Endothelial cell (in vitro differentiated cells): Measurements from ENCODE around the gene BCCIP. TPM values are rescaled to one million over a fixed set of nuclear protein-coding genes. Genes with fewer than 3 reads are reported as not detected.

Experiments used
- DNase-seq: peaks from one replicate; pipeline ENCODE4 v3.0.0; 2021; ENCODE audit warnings: low spot score
- H3K27ac Mint-ChIP-seq: one replicate; pipeline ENCODE4 v1.8.0; 2021; ENCODE audit warnings: mixed read lengths, inconsistent platforms; ENCODE audit not compliant: unreplicated experiment
- H3K27me3 Mint-ChIP-seq: one replicate; pipeline ENCODE4 v1.8.0; 2021; ENCODE audit warnings: mild to moderate bottlenecking, moderate library complexity, mixed read lengths, inconsistent platforms; ENCODE audit not compliant: unreplicated experiment
- H3K36me3 Mint-ChIP-seq: one replicate; pipeline ENCODE4 v1.8.0; 2021; ENCODE audit warnings: mild to moderate bottlenecking, low read depth, mixed read lengths, inconsistent platforms; ENCODE audit not compliant: unreplicated experiment
- H3K4me1 Mint-ChIP-seq: one replicate; pipeline ENCODE4 v1.8.0; 2021; ENCODE audit warnings: mild to moderate bottlenecking, mixed read lengths, inconsistent platforms; ENCODE audit not compliant: unreplicated experiment
- H3K4me3 Mint-ChIP-seq: one replicate; pipeline ENCODE4 v1.8.0; 2021; ENCODE audit warnings: mild to moderate bottlenecking, mixed read lengths, inconsistent platforms; ENCODE audit not compliant: unreplicated experiment
- H3K9me3 Mint-ChIP-seq: one replicate; pipeline ENCODE4 v1.8.0; 2021; ENCODE audit warnings: mixed read lengths, inconsistent platforms; ENCODE audit not compliant: unreplicated experiment
- total RNA-seq: library from RNA; stranded (reverse); fragmentation: NEBNext Ultra II Directional; extraction: Animal tissue kit (Norgen Biotek cat#: 25700); gene quantifications from one replicate; pipeline ENCODE4 v1.2.1, GENCODE V29; 2021; ENCODE audit not compliant: unreplicated experiment
- TF ChIP-seq, protein P1 (sequence below): fragments of 200-600 bp; sonication (generic); IDR thresholded peaks from one replicate; pipeline ENCODE4 v1.5.0; 2021; ENCODE audit warnings: antibody characterized with exemption; ENCODE audit not compliant: unreplicated experiment

Gene BCCIP
- total RNA-seq, 1 donor from 2014 or later, result 39.4 TPM

DNA sequence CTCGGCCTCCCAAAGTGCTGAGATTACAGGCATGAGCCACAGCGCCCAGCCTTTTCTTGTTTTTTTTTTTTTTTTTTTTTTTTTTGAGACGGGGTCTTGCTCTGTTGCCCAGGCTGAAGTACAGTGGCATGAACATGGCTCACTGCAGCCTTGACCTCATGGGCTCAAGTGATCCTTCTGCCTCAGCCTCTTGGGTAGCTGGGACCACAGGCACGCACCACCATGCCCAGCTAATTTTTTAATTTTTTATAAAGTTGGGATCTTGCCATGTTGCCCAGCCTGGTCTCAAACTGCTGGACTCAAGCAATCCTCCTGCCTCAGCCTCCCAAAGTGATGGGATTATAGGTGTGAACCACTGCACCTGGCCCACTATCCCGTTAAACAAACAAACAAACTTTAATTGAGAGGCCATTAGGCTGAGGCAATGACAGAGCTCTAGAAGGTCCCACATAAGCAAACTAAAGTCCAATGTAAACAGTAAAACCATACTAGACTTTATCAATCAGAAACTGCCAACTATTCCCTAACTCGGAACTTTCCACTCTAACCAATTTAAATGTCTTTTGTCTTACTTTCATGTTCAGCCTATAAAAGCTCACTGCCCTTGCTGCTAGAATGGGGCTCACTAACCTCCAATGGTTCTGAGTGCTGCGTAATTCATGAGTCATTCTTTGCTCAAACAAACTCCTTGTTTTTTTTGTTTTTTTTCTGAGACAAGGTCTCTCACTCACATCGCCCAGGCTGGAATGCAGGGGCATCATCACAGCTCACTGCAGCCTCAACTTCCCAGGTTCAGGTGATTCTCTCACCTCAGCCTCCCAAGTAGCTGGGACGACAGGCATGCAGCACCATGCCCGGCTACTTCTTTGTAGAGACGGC lies 55.9 kb downstream of the BCCIP start:
- peak overlapping the region; percentile 51 for H3K4me3 Mint-ChIP-seq
- DNase-seq, result no peak

DNA sequence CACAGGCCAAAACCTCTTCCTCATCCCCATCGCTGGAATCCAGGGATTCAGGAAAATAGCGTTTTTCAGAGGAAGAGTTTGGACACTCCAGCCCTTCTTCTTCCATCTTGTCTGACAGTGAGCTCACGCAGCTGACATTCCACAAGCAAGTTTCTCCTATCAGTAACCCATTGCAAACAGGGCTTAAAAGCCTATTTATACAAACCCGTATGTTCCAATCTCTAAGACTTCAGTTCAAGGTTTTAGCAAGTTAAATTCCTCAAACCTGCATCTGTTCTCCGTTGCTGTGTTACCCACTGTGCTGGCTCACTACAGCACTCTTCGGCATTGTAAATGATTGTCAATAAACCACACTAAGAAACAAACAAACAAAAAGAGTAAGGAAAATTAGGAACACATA lies 57.4 kb downstream of the BCCIP start:
- Mint-ChIP-seq H3K36me3 (peaks cover 28% of the 10 kb centered on the region), H3K27me3 (no peaks in the 10 kb centered on the region), H3K27ac (no peak overlapping the region), H3K4me3 (no peak overlapping the region), H3K9me3 (no peaks in the 10 kb centered on the region), H3K4me1 (peaks cover 3% of the 10 kb centered on the region)
- TF ChIP-seq, protein P1, sequence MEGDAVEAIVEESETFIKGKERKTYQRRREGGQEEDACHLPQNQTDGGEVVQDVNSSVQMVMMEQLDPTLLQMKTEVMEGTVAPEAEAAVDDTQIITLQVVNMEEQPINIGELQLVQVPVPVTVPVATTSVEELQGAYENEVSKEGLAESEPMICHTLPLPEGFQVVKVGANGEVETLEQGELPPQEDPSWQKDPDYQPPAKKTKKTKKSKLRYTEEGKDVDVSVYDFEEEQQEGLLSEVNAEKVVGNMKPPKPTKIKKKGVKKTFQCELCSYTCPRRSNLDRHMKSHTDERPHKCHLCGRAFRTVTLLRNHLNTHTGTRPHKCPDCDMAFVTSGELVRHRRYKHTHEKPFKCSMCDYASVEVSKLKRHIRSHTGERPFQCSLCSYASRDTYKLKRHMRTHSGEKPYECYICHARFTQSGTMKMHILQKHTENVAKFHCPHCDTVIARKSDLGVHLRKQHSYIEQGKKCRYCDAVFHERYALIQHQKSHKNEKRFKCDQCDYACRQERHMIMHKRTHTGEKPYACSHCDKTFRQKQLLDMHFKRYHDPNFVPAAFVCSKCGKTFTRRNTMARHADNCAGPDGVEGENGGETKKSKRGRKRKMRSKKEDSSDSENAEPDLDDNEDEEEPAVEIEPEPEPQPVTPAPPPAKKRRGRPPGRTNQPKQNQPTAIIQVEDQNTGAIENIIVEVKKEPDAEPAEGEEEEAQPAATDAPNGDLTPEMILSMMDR, result no peak
- DNase-seq, result no peak

More for the DNA sequence above, 55.9 kb downstream of the BCCIP start:
- H3K27me3 Mint-ChIP-seq, result no peaks in the 10 kb centered on the region
- TF ChIP-seq, protein P1, result no peak
- H3K36me3 Mint-ChIP-seq, result peaks cover 40% of the 10 kb centered on the region
- no peaks in the 10 kb centered on the region for H3K9me3 Mint-ChIP-seq
- no peak overlapping the region for H3K27ac Mint-ChIP-seq
- H3K4me1 Mint-ChIP-seq, result peaks cover 3% of the 10 kb centered on the region

DNA sequence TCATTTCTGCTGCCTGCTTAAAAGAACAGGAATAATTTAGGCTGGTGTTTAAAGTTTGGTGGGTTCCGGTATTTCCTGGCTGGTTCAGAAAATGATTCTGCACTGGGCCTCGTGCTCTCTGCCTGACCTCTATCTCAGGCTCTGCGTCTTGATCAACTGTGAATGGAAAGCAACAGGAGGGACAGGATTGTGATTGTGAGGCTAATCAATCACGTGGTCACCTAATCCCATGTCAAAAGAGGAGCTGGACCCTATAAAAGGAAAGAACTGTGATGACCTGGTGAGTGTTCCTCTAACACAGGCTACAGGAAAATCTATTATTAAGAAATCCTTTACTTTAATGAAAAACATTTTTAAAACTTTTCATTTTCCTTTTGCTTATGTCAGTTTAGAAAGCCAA lies 57.8 kb downstream of the BCCIP start, which contains the start of gene DHX32:
Gene DHX32 (minus strand): TSS at position 101 of the 400 bp plus-strand sequence. CDS start 468 bp downstream, outside the sequence.
- DNase-seq, result no peak
- Mint-ChIP-seq H3K4me3 (no peak within 1 kb of the TSS), H3K36me3 (peaks cover 24% of the 10 kb centered on the region), H3K27me3 (no peaks in the 10 kb centered on the region), H3K27ac (no peak within 1 kb of the TSS), H3K4me1 (peaks cover 3% of the 10 kb centered on the region), H3K9me3 (no peaks in the 10 kb centered on the region)
- TF ChIP-seq, protein P1, result no peak

DNA sequence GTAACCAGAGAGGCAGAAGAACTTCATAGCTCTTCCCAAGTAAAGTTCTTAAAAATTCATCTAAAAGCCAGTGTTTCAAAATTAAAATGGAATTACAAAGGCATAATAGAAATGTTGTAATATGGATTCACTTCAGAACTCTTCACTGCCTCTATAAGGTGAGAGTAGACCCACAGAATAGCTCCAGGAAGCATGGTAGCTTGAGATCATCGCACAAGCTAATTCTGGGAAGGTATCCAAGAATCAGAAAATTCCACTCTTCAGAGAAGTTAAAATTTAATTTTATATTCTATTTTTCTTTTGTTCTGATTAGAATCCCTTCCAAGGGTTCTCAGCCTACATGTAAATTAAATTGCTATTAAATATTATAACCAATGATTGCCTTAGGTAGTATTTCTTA lies 59.2 kb downstream of the BCCIP start:
- Mint-ChIP-seq H3K4me3 (no peak overlapping the region), H3K36me3 (peaks cover 16% of the 10 kb centered on the region), H3K27me3 (no peaks in the 10 kb centered on the region), H3K27ac (no peak overlapping the region), H3K9me3 (no peaks in the 10 kb centered on the region), H3K4me1 (peaks cover 3% of the 10 kb centered on the region)
- TF ChIP-seq, protein P1, result no peak
- no peak for DNase-seq

DNA sequence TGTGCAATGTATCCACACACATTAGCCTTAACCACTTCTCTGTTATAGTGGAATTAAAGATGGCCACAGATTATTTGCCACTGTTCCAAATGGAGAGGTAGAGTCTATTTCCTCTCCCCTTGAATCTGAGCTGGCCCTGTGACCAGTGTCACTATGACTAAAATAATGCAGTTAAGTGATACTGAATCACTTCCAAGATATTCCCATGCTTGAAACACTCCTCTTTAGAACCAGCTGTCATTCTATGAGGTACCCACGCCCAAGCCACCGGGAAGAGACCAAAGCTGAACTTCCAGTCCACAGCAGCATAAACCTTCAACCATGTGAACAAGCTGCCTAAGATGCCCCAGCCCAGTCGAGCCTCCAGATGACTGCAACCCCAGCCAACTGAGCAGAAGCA lies 59.9 kb downstream of the BCCIP start:
- peaks cover 3% of the 10 kb centered on the region for H3K4me1 Mint-ChIP-seq
- peaks cover 16% of the 10 kb centered on the region for H3K36me3 Mint-ChIP-seq
- TF ChIP-seq, protein P1, result no peak
- no peak for DNase-seq
- H3K4me3 Mint-ChIP-seq, result no peak overlapping the region
- no peak overlapping the region for H3K27ac Mint-ChIP-seq
- no peaks in the 10 kb centered on the region for H3K9me3 Mint-ChIP-seq
- no peaks in the 10 kb centered on the region for H3K27me3 Mint-ChIP-seq
